ENCODE results near the gene CIPC. TPM values are rescaled to one million over a fixed set of nuclear protein-coding genes. Genes with fewer than 3 reads are reported as not detected.

Gene CIPC
- total RNA-seq, 2 experiments from 2014 or later, result 20.9 to 43.4 TPM

DNA sequence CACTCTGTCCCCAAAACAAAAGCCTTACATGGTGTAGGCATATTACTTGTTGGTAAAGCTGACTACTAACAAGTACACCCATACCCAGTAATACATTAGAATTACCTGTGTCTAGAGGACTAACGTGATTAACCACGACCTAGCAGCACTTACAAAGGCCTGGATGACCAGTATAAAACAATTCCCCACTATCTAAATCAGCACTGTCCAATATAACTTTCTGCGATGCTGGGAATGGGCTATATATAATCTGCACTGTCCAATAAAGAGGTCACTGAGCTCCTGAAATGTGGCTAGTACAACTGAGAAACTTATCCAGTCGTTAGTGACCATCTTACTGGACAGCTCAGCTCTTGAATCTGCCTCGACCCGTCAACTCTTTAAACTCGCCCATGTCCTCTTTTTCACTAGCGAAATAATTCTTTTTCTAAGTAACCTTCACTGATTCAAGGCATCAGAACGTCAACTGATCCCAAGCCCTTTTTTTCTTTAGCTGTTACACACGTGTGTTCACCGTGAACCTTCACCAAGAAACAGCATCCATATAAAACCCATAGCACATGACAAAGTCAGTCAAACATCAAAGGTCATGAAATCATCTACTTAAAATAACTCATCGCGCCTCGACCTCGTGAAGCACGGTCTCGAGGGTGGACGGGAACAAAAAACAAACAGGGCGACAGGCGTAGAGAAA, 905 bp upstream of the CIPC start:
- no peaks in the 10 kb centered on the region; the same call in 1 of the 2 replicates for H3K36me3 ChIP-seq (ENCODE audit: insufficient read depth, low read length)
- peaks cover 45% of the 10 kb centered on the region for H3K4me1 ChIP-seq (ENCODE audit: insufficient read depth, low read length, poor library complexity, severe bottlenecking)
- H3K4me3 ChIP-seq (ENCODE audit: low read depth, low read length, poor library complexity, severe bottlenecking), result peak overlapping the region; percentile 82
- H3K79me2 ChIP-seq (ENCODE audit: insufficient read depth, low read depth, low read length), result peaks cover 45% of the 10 kb centered on the region; the same call in 1 of the 2 replicates
- TSS peak; percentile 94 for BruUV-seq (replicated peaks)
- H3K4me2 ChIP-seq (ENCODE audit: low read length), result peak overlapping the region; percentile 100
- H4K20me1 ChIP-seq (ENCODE audit: insufficient read depth, low read length), result no peaks in the 10 kb centered on the region
- no peaks in the 10 kb centered on the region for H3K9me2 ChIP-seq (ENCODE audit: insufficient read depth, low read length)
- H3K9me3 ChIP-seq (ENCODE audit: low read length), result no peaks in the 10 kb centered on the region
- intact Hi-C loops (cut with micrococcal nuclease; ENCODE audit: unreplicated experiment), result loop anchor here (5.0 to 10.0 kb wide), 2 partner anchors 55 to 372 kb away; no protein-coding TSS in a partner anchor
- ChIA-PET CTCF (ENCODE audit: unreplicated experiment) (interaction anchor here (1.0 kb wide), 1 partner anchor 26 kb away, joined by 5 read pairs; no protein-coding TSS in a partner anchor), POLR2A (interaction anchor here (0.8 to 3.1 kb wide), 4 partner anchors 17 to 221 kb away, joined by 3 to 14 read pairs (median 3); no protein-coding TSS in a partner anchor)
- DNase-seq (ENCODE audit: low spot score), result no peak
- TF ChIP-seq EZH2phosphoT487 (IDR thresholded peaks at IDR 0.05; ENCODE audit: borderline replicate concordance, low read depth, low read length), result no peak
- peak overlapping the region; percentile 76 for H3K27ac ChIP-seq (ENCODE audit: low read depth, low read length, poor library complexity, severe bottlenecking)
- H2AFZ ChIP-seq (ENCODE audit: low read length), result peak overlapping the region; percentile 41; the same call in 1 of the 2 replicates

- DNase-seq (ENCODE audit: low spot score), result peak; percentile 20
- Histone ChIP-seq H4K20me1 (ENCODE audit: insufficient read depth, low read length) (no peaks in the 10 kb centered on the region), H3K9me2 (ENCODE audit: insufficient read depth, low read length) (no peaks in the 10 kb centered on the region), H3K79me2 (ENCODE audit: insufficient read depth, low read depth, low read length) (peaks cover 58% of the 10 kb centered on the region; the same call in 1 of the 2 replicates), H3K4me1 (ENCODE audit: insufficient read depth, low read length, poor library complexity, severe bottlenecking) (peaks cover 49% of the 10 kb centered on the region), H2AFZ (ENCODE audit: low read length) (peak overlapping the region; percentile 46; the same call in 1 of the 2 replicates), H3K4me2 (ENCODE audit: low read length) (peak overlapping the region; percentile 96), H3K4me3 (ENCODE audit: low read depth, low read length, poor library complexity, severe bottlenecking) (peak overlapping the region; percentile 82), H3K27ac (ENCODE audit: low read depth, low read length, poor library complexity, severe bottlenecking) (peak overlapping the region; percentile 56), H3K36me3 (ENCODE audit: insufficient read depth, low read length) (peaks cover 7% of the 10 kb centered on the region; the same call in 1 of the 2 replicates), H3K9me3 (ENCODE audit: low read length) (no peaks in the 10 kb centered on the region)
- BruUV-seq (replicated peaks), result no TSS peak
- intact Hi-C loops (cut with micrococcal nuclease; ENCODE audit: unreplicated experiment), result loop anchor here (1.0 to 10.0 kb wide), 5 partner anchors 23 to 374 kb away; partner anchors contain the start of genes GSTZ1 and POMT2
- TF ChIP-seq EZH2phosphoT487 (IDR thresholded peaks at IDR 0.05; ENCODE audit: borderline replicate concordance, low read depth, low read length), result no peak
- TF ChIP-seq, protein P1, sequence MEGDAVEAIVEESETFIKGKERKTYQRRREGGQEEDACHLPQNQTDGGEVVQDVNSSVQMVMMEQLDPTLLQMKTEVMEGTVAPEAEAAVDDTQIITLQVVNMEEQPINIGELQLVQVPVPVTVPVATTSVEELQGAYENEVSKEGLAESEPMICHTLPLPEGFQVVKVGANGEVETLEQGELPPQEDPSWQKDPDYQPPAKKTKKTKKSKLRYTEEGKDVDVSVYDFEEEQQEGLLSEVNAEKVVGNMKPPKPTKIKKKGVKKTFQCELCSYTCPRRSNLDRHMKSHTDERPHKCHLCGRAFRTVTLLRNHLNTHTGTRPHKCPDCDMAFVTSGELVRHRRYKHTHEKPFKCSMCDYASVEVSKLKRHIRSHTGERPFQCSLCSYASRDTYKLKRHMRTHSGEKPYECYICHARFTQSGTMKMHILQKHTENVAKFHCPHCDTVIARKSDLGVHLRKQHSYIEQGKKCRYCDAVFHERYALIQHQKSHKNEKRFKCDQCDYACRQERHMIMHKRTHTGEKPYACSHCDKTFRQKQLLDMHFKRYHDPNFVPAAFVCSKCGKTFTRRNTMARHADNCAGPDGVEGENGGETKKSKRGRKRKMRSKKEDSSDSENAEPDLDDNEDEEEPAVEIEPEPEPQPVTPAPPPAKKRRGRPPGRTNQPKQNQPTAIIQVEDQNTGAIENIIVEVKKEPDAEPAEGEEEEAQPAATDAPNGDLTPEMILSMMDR (conservative IDR thresholded peaks at IDR 0.05; ENCODE audit: low read length), result no peak
- CTCF ChIA-PET (ENCODE audit: unreplicated experiment), result interaction anchor here (0.5 to 2.0 kb wide), 3 partner anchors 13 to 54 kb away, joined by 3 to 10 read pairs (median 7); no protein-coding TSS in a partner anchor
- POLR2A ChIA-PET, result interaction anchor here (0.6 to 3.4 kb wide), 12 partner anchors 10 to 915 kb away, joined by 3 to 51 read pairs (median 3); partner anchors contain the start of gene ZDHHC22
Observed at GRCh38 chr14:77098529-77099353, 683 bp downstream of the CIPC start.
